ENCODE results near the gene ARL14EP.

Gene ARL14EP

DNA sequence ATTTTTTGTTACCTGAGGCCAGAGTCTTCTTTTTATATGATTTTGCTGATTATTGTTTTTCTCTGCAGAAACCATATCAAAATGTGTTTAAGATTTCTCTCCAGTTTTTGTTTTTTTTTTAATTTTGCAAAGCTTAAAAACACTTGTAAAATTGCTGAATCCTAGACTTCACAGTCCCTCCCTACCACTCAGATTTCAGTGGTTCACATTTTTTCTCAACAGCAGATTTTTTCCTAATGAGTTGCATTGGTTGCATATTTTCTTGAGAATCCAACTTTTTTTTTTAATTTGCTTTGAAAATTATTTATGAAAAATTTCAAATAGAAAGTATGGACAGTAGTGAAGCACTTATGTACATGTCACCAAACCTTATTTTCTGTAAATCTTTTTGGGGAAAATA lies 5.8 kb downstream of the ARL14EP start:
- no peak for DNase-seq

- no peak for DNase-seq
Measured at GRCh38 chr11:30329150-30329940, 6.4 kb downstream of the ARL14EP start.

DNA sequence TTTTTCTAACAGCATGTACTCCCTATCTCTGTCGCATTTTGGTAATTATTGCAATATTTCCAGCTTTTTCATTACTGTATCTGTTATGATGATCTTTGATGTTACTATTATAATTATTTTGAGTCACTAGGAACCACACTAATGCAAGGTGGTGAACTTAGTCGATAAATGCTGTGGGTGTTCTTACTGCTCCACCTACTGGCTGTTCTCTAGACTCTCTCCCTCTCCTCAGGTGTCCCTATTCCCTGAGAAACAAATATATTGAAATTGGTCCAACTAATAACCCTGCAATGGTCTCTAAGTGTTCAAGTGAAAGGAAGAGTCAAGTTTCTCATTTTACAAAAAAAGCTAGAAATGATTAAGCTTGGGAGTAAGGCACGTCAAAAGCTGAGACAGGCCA lies 10.5 kb downstream of the ARL14EP start:
- DNase-seq, result no peak

- DNase-seq, result no peak
Measured at GRCh38 chr11:30342736-30343166, 19.8 kb downstream of the ARL14EP start.

DNA sequence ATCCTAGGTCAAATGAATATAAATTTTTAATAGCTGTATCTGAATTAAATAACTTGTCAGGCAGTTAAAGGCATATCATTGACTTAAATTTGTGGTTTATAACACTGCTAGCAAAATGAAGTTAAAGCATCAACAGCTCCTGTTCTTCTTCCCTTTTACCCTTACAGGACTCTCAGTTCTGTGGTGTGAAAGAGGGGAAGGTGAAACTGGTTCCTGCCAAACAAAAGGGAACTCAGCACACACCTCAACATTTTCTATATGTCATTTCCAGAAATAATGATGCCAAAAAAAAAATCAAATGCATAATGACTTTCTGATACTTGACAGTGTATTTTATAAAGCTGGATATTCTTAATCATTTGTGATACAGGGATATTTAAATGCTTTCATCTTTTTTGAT lies 21.2 kb downstream of the ARL14EP start:
- no peak for DNase-seq

DNA sequence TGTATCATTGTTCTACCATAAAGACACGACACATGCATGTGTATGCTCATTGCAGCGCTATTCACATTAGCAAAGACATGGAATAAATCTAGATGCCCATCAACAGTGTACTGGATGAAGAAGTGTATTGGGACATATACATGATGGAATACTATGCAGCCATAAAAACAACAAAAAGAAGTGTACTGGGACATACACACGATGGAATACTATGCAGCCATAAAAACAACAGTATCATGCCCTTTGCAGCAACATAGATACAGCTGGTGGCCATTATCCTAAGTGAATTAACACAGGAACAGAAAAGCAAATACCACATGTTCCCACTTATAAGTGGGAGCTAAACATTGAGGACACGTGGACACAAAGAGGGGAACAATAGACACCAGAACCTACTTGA lies 22.7 kb downstream of the ARL14EP start:
- no peak for DNase-seq

DNA sequence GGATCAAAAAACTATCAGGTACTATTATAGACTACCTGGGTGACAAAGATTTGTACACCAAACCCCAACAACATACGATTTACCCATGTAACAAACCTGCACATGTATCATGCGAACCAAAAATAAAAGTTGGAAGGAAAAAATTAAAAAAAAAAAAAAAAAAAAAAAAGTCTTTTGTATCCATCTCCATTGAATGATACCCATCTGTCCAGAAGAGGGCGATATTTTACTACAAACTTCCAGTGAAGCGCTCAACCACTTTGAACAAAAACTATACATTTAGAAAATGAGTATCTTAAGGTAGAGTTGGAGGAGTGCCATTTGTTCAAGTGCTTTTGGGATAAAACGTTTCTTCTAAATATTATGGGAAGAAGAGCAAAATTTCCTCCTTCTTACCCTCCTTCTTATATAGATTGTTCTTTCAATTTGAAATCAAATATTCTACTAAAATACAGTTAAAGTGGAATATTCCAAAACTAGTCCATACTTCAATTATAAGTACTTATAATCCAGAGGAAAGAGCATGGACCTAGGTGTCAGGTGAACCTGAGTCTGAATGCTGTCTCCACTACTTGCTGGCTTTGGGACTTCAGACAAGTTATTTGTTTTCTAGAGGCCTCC lies 23.3 kb downstream of the ARL14EP start:
- no peak for DNase-seq

- DNase-seq, result no peak
Measured at GRCh38 chr11:30348035-30348434, 25.1 kb downstream of the ARL14EP start.

DNA sequence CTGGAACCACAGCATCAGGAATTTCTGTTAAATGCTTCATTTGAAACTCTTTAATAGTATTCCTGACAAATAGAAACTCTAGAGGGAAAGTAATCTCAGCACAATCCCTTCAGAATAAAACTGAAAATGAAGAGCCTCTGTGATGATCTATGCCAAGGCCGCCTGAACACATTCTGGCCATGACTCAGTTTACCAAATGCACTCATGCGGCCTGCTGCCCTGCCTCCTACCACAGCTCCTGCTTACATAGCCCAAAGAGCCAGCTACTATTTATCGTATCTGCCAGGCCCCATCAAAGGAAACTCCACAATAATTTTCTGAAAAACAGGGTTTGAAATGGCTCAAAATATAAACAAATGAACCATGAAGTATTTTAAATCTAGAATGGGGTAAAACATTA lies 27.0 kb downstream of the ARL14EP start:
- DNase-seq, result no peak

- DNase-seq, result no peak
Measured at GRCh38 chr11:30350384-30350783, 27.5 kb downstream of the ARL14EP start.

GRCh38 chr11:30351061-30351460 lies 28.2 kb downstream of the ARL14EP start:
- no peak for DNase-seq

GRCh38 chr11:30356391-30356790 lies 33.5 kb downstream of the ARL14EP start:
- no peak for DNase-seq

DNA sequence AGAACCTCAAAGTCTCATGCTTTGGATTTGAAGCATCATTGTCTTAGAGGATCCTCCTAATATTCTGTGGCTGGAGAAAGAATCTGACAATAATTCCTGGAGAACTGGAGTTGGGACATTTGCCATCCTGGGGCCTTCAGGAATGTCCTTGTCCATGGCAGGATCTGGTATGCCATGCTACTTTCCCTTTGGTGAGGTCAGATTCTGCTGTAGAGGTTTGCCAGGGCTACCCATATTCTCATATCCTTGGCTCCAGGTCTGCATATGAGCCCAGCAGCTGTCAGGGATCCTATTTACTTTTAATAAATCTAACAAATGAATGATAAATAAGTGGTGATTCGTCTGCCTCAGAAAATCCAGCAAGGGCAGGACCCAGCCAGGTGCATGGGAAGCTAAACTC lies 35.0 kb downstream of the ARL14EP start:
- no peak for DNase-seq

GRCh38 chr11:30358536-30358935 lies 35.6 kb downstream of the ARL14EP start:
- no peak for DNase-seq

DNA sequence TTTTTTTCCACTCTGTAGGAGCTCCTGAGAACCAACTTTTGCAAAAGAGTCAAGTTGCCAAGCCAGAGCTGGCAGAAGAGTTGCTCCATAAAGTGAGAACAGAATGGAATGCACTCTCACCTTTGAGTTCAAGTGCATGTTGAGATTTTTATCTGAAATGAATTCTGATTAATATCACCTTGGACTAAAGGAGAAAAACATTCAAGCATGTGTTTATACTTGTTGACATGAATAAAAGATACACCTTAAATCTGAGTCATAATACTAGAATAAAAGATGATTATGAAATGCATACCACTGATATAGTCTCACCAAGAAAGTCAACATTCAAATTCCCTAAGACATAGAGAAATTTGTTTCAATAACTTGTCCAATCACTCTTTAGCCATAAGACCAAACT lies 37.8 kb downstream of the ARL14EP start:
- DNase-seq, result no peak

DNA sequence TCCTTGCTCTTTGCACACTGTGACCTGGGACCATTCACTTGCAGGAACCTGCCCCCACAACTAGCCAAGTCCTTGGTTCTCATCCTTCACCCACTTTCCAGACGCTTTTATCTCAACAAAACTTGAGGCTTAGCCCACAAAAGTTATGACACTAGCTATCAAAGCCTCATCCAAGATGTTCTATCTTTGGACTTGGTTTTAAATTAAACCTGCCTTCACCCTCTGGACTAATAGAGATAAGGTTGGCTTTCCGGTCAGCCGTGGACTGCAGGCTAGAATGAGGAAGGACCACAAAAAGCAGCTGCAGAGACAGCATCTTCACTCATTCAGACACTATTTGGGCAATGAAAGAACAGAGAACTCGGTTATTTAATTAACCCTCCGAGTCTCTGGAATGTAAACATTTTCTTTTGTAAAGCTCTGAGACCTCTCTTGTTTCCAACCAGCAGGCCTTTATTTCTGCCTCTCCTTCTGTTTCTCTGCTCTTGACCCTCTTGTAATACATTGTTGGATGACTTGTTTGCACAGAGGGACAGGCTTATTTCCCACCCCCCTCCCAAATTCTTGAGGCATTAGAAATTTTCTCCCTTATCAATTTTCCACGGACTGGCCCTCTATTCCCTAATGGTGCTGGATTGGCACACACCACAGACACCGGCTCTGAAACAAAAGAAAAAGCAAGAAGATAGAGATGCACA lies 41.4 kb downstream of the ARL14EP start:
- no peak for DNase-seq

- no peak for DNase-seq
Measured at GRCh38 chr11:30364837-30365482, 42.1 kb downstream of the ARL14EP start.

DNA sequence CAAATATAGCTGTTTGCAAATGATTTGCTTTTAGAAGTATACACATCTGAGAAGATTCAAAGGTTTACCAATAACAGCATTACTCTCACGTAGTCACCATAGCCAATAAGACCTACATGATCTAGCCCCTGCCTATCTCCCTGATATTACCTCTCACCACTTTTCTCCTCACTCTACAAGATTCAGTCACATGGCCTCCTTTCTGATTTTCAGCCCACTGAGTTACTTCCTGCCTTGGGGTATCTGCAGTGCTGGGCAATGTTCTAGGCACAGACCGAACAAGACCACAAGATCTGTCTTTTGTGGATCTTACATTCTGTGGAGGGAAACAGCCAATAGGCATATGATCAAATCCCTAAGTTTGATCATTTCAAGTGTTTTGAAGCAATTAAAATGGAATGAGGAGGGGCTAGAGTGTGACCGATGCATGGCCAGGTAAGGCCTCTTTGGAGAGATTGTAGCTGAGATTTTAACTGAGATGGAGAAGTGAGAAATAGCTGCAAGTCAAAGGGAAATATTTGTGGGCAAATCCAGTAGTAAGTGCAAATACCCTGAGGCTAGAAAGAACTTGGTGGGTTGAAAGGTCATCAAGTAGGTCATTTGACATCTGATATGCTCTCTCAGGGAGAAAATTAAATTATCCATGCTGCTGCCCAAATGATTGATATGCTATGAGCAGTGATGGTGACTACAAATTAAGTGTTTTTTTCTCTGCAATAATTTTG lies 43.1 kb downstream of the ARL14EP start:
- no peak for DNase-seq

DNA sequence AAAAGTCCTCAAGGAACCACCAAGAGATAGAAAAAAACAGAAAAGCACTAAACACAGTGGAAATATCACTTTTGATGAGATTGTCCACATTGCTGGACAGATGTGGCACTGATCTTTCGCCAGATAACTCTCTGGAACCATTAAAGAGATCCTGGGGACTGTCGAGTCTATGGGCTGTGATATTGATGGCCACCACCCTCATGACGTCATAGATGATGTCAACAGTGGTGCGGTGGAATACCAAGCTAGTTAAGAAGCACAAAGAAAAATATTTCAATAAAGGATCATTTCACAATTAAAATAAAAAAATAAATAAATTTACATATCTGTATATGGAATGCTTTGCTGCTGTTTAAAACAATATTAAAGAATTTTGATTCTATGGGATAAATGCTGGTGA lies 45.5 kb downstream of the ARL14EP start:
- no peak for DNase-seq

DNA sequence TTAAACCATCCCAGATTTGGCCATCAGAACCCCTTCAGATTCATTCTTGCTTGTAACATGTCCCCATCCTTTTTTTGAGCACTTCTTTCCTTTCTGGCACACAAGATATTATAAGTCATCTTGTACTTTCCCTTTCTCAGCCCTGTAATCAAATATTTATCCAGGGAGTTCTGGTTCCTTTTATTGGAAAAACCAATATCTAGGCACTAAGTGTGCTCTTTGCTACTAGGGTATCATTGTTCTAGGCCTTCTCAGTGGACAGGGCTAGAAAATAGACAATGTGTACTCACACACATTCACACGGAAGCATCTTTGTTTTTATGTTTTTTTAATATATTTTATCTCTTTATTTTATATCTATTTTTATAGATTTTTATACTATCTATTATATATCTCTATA lies 47.3 kb downstream of the ARL14EP start:
- no peak for DNase-seq

DNA sequence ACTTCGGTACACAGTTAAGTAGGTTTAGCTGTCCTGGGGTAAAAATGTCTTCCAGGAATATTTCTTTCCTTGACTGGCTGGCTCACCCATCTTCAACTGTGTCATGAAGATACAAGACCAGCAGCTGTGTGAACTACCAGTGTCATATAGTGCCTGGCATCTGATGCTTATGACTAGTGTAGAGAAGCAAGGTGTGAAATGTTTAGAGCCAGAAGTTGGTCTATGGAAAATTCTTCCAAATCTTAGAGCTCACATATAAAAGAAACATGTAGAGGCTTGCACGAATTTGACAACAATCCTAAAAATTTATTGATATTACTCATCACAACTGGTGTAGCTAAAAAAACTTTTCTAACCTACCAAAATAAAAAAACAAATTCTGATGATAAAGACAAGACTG lies 54.4 kb downstream of the ARL14EP start:
- no peak for DNase-seq

- DNase-seq, result no peak
Measured at GRCh38 chr11:30380846-30381245, 57.9 kb downstream of the ARL14EP start.

GRCh38 chr11:30381879-30382278 lies 59.0 kb downstream of the ARL14EP start:
- DNase-seq, result no peak

Measured in stimulated activated naive CD4-positive, alpha-beta T cell treated with Interleukin-2 at 50 U/mL for 16 hours (primary cell).